ENCODE data around the gene ILDR1. TPM values are rescaled to one million over a fixed set of nuclear protein-coding genes. Genes with fewer than 3 reads are reported as not detected.
A peak's percentile ranks its signal among the peaks of the same experiment; 100 is the strongest.
"Not testable (repeated sequence)": the region's sequence is repeated elsewhere in the genome, so short reads cannot be mapped to it uniquely, and the experiment has no call there.

The ILDR1 gene
- total RNA-seq, 2 experiments from 2014 or later: not detected

GRCh38 chr3:122052968-122053367 is 30.9 kb upstream of the ILDR1 start:
- Mint-ChIP-seq H3K36me3 (ENCODE audit: low read depth) (no peaks in the 10 kb centered on the region), H3K4me3 (no peak overlapping the region), H3K27me3 (peaks cover 17% of the 10 kb centered on the region), H3K9me3 (no peaks in the 10 kb centered on the region), H3K4me1 (ENCODE audit: low read depth) (no peaks in the 10 kb centered on the region), H3K27ac (no peak overlapping the region)
- intact Hi-C loops (cut with micrococcal nuclease): no loop called here
- DNase-seq (no peak), ATAC-seq (no peak)
- CTCF ChIA-PET: no interaction called here
- POLR2A ChIA-PET: no interaction called here
- no peak for TF ChIP-seq CTCF (IDR thresholded peaks at IDR 0.05)

GRCh38 chr3:122047773-122048172 is 25.7 kb upstream of the ILDR1 start:
- intact Hi-C loops (cut with micrococcal nuclease); H3K4me1 Mint-ChIP-seq (ENCODE audit: low read depth); ATAC-seq; POLR2A ChIA-PET; H3K9me3 Mint-ChIP-seq; DNase-seq; H3K27ac Mint-ChIP-seq; CTCF ChIA-PET; H3K4me3 Mint-ChIP-seq; H3K36me3 Mint-ChIP-seq (ENCODE audit: low read depth); H3K27me3 Mint-ChIP-seq: not testable (repeated sequence)

- intact Hi-C loops (cut with micrococcal nuclease); CTCF ChIA-PET; H3K36me3 Mint-ChIP-seq (ENCODE audit: low read depth); ATAC-seq; DNase-seq; H3K27me3 Mint-ChIP-seq; H3K4me1 Mint-ChIP-seq (ENCODE audit: low read depth); POLR2A ChIA-PET; H3K4me3 Mint-ChIP-seq; H3K9me3 Mint-ChIP-seq; H3K27ac Mint-ChIP-seq: not testable (repeated sequence)
These were observed 25.2 kb upstream of the ILDR1 start for GRCh38 chr3:122047296-122047695.

GRCh38 chr3:122033023-122033422 is 11.0 kb upstream of the ILDR1 start:
- H3K36me3 Mint-ChIP-seq (ENCODE audit: low read depth): peaks cover 11% of the 10 kb centered on the region
- H3K4me1 Mint-ChIP-seq (ENCODE audit: low read depth): peaks cover 17% of the 10 kb centered on the region
- H3K27me3 Mint-ChIP-seq: peaks cover 6% of the 10 kb centered on the region
- H3K9me3 Mint-ChIP-seq: peaks cover 17% of the 10 kb centered on the region
- intact Hi-C loops (cut with micrococcal nuclease): no loop called here
- POLR2A ChIA-PET: no interaction called here
- no peak overlapping the region for H3K4me3 Mint-ChIP-seq
- no peak for ATAC-seq
- TF ChIP-seq CTCF (IDR thresholded peaks at IDR 0.05): no peak
- no peak for DNase-seq
- H3K27ac Mint-ChIP-seq: no peak overlapping the region
- CTCF ChIA-PET: no interaction called here

GRCh38 chr3:122032531-122032930 is 10.5 kb upstream of the ILDR1 start:
- no peak for ATAC-seq
- H3K27ac Mint-ChIP-seq: no peak overlapping the region

GRCh38 chr3:122031123-122031468 is 9.0 kb upstream of the ILDR1 start:
- ATAC-seq: no peak
- ChIA-PET POLR2A (no interaction called here), CTCF (interaction anchor here (0.8 to 1.3 kb wide), 4 partner anchors 14 to 70 kb away, joined by 3 read pairs; no protein-coding TSS in a partner anchor)
- H3K4me3 Mint-ChIP-seq: no peak overlapping the region
- H3K9me3 Mint-ChIP-seq: peaks cover 7% of the 10 kb centered on the region
- TF ChIP-seq CTCF (IDR thresholded peaks at IDR 0.05): no peak
- peaks cover 6% of the 10 kb centered on the region for H3K27me3 Mint-ChIP-seq
- no peak for DNase-seq
- intact Hi-C loops (cut with micrococcal nuclease): no loop called here
- peaks cover 5% of the 10 kb centered on the region for H3K36me3 Mint-ChIP-seq (ENCODE audit: low read depth)
- H3K4me1 Mint-ChIP-seq (ENCODE audit: low read depth): peaks cover 17% of the 10 kb centered on the region
- peak overlapping the region; percentile 13 for H3K27ac Mint-ChIP-seq

More at GRCh38 chr3:122032531-122032930, 10.5 kb upstream of the ILDR1 start:
- CTCF ChIA-PET: no interaction called here
- intact Hi-C loops (cut with micrococcal nuclease): no loop called here
- Mint-ChIP-seq H3K4me3 (no peak overlapping the region), H3K36me3 (ENCODE audit: low read depth) (peaks cover 10% of the 10 kb centered on the region), H3K4me1 (ENCODE audit: low read depth) (peaks cover 17% of the 10 kb centered on the region), H3K27me3 (peaks cover 6% of the 10 kb centered on the region), H3K9me3 (peaks cover 13% of the 10 kb centered on the region)
- no peak for TF ChIP-seq CTCF (IDR thresholded peaks at IDR 0.05)
- DNase-seq: no peak
- POLR2A ChIA-PET: interaction anchor here (0.7 kb wide), 1 partner anchor 264 kb away, joined by 3 read pairs; no protein-coding TSS in a partner anchor

Data from activated CD8-positive, alpha-beta T cell treated with anti-CD3 and anti-CD28 coated beads for 36 hours (primary cell).